Measurements from ENCODE around the gene CCDC167. TPM values are rescaled to one million over a fixed set of nuclear protein-coding genes. Genes with fewer than 3 reads are reported as not detected.

Gene CCDC167
- total RNA-seq, 1 experiment from 2014 or later: 27.8 TPM

- TF ChIP-seq ZBTB33 (IDR thresholded peaks at IDR 0.05; ENCODE audit: extremely low read depth, insufficient replicate concordance, low read length) (no peak), ZFX (IDR thresholded peaks at IDR 0.05) (no peak), JUND (IDR thresholded peaks at IDR 0.05) (no peak), ELF1 (IDR thresholded peaks at IDR 0.05; ENCODE audit: borderline replicate concordance, low read depth) (no peak), MAX (IDR thresholded peaks at IDR 0.05) (no peak), EZH2phosphoT487 (IDR thresholded peaks at IDR 0.05; ENCODE audit: borderline replicate concordance) (no peak), SRF (IDR thresholded peaks at IDR 0.05; ENCODE audit: low read depth) (no peak), POLR2AphosphoS5 (IDR thresholded peaks at IDR 0.05; ENCODE audit: low read depth, low read length) (no peak)
Measured at GRCh38 chr6:37513576-37513975, 13.9 kb upstream of the CCDC167 start (continued).

GRCh38 chr6:37513155-37513554 is 13.5 kb upstream of the CCDC167 start:
- Histone ChIP-seq H3K4me3 (replicated peaks in 1 of 2; ENCODE audit: low read depth in 1 of 2, low read length in 2 of 2) (no peak overlapping the region), H3K79me2 (ENCODE audit: insufficient read depth, low read length) (no peaks in the 10 kb centered on the region), H3K27ac (ENCODE audit: low read depth, low read length) (no peak overlapping the region), H3K9ac (ENCODE audit: low read length) (no peak overlapping the region), H2AFZ (ENCODE audit: low read depth, low read length, poor library complexity, severe bottlenecking) (no peak overlapping the region), H3K4me1 (ENCODE audit: control insufficient read depth in 1 of 2, insufficient read depth in 2 of 2, low read length in 2 of 2) (0 out of 4 replicates have a peak, but pooled peaks cover 0 to 5% of the 10 kb centered on the region in 2 experiments), H3K9me2 (ENCODE audit: insufficient read depth) (no peaks in the 10 kb centered on the region), H3K9me3 (ENCODE audit: control insufficient read depth in 1 of 2, insufficient read depth in 1 of 2, low read depth in 1 of 2, low read length in 2 of 2) (no peaks in the 10 kb centered on the region), H4K20me1 (ENCODE audit: insufficient read depth) (no peaks in the 10 kb centered on the region), H3K27me3 (ENCODE audit: insufficient read depth, low read length) (no peaks in the 10 kb centered on the region), H3K36me3 (ENCODE audit: control insufficient read depth in 1 of 2, insufficient read depth in 2 of 2, low read length in 2 of 2) (no peaks in the 10 kb centered on the region), H3K4me2 (ENCODE audit: low read length) (no peak overlapping the region)
- CTCF ChIA-PET: interaction anchor here (2.1 kb wide), 1 partner anchor 13 kb away, joined by 6 read pairs; no protein-coding TSS in a partner anchor
- RAD21 ChIA-PET (ENCODE audit: low non-redundant PET in 1 of 2, low total read pairs in 2 of 2, uncharacterized antibody in 2 of 2, unreplicated experiment in 2 of 2): no interaction called here
- intact Hi-C loops (cut with micrococcal nuclease): no loop called here
- no peak for DNase-seq (ENCODE audit: low read depth, low spot score)
- no TSS peak for BruUV-seq (replicated peaks)
- no peak for ATAC-seq
- POLR2A ChIA-PET: no interaction called here
- TF ChIP-seq CTCF (IDR thresholded peaks at IDR 0.05 in 2 of 3, conservative IDR thresholded peaks at IDR 0.05 in 1 of 3; ENCODE audit: borderline replicate concordance in 1 of 3, insufficient read depth in 1 of 3, low read depth in 2 of 3, low read length in 2 of 3) (no peak), SIN3A (IDR thresholded peaks at IDR 0.05; ENCODE audit: low read depth) (no peak), EZH2 (IDR thresholded peaks at IDR 0.05) (no peak), EZH2phosphoT487 (IDR thresholded peaks at IDR 0.05; ENCODE audit: borderline replicate concordance) (no peak), YY1 (IDR thresholded peaks at IDR 0.05; ENCODE audit: extremely low read depth, insufficient replicate concordance, low read depth, low read length) (no peak), ZNF274 (IDR thresholded peaks at IDR 0.05; ENCODE audit: low read depth, low read length) (no peak), ELF1 (IDR thresholded peaks at IDR 0.05; ENCODE audit: borderline replicate concordance, low read depth) (no peak), POLR2AphosphoS5 (IDR thresholded peaks at IDR 0.05; ENCODE audit: low read depth, low read length) (no peak), SP1 (IDR thresholded peaks at IDR 0.05; ENCODE audit: low read depth) (no peak), EGR1 (IDR thresholded peaks at IDR 0.05; ENCODE audit: low read depth) (no peak), FOSL1 (IDR thresholded peaks at IDR 0.05; ENCODE audit: low read depth) (no peak), SRF (IDR thresholded peaks at IDR 0.05; ENCODE audit: low read depth) (no peak), ATF3 (IDR thresholded peaks at IDR 0.05) (no peak), REST (IDR thresholded peaks at IDR 0.05; ENCODE audit: low read depth) (no peak)
